HepG2 (cell line): ENCODE measurements around the gene SAMD10. TPM values are rescaled to one million over a fixed set of nuclear protein-coding genes. Genes with fewer than 3 reads are reported as not detected.
A peak's percentile ranks its signal among the peaks of the same experiment; 100 is the strongest.

Experiments
- ARID2 ChIP-seq: sonication (generic); formaldehyde crosslinking; IDR thresholded peaks from 2 replicates; pipeline ENCODE4 v1.8.1; 2022; ENCODE audit warnings: mild to moderate bottlenecking, missing genetic modification reagents, borderline replicate concordance
- JARID2 ChIP-seq: sonication (generic); formaldehyde crosslinking; IDR thresholded peaks from 2 replicates; pipeline ENCODE4 v1.8.1; 2023; ENCODE audit warnings: missing genetic modification reagents, inconsistent platforms; ENCODE audit not compliant: insufficient replicate concordance
- KAT8 ChIP-seq: IDR thresholded peaks from 2 replicates; pipeline ENCODE4 v1.6.1; 2016; ENCODE audit warnings: missing genetic modification reagents, missing compliant biosample characterization
- KDM5B ChIP-seq: sonication (generic); formaldehyde crosslinking; IDR thresholded peaks from 2 replicates; pipeline ENCODE4 v1.4.0; 2020; ENCODE audit warnings: missing genetic modification reagents, mild to moderate bottlenecking, borderline replicate concordance
- PCBP1 ChIP-seq: fragments of 200-400 bp; formaldehyde crosslinking; IDR thresholded peaks from 2 replicates; pipeline ENCODE4 v1.6.1; 2017; ENCODE audit warnings: mild to moderate bottlenecking, low read depth, low read length, borderline replicate concordance
- RFX3 ChIP-seq: IDR thresholded peaks from 2 replicates; pipeline ENCODE4 v1.6.1; 2016; ENCODE audit warnings: missing biosample characterization, missing genetic modification reagents
- SMAD1 ChIP-seq: sonication (generic); formaldehyde crosslinking; IDR thresholded peaks from 2 replicates; pipeline ENCODE4 v1.4.0; 2020; ENCODE audit warnings: missing genetic modification reagents, low read depth, mild to moderate bottlenecking, borderline replicate concordance
- TP53 ChIP-seq: sonication (generic); formaldehyde crosslinking; conservative IDR thresholded peaks from 2 replicates; pipeline ENCODE4 v1.4.0; 2020; ENCODE audit warnings: missing genetic modification reagents
- ZNF274 ChIP-seq: sonication (generic); formaldehyde crosslinking; IDR thresholded peaks from 2 replicates; pipeline ENCODE4 v1.5.1; 2020; ENCODE audit warnings: mild to moderate bottlenecking, missing genetic modification reagents
- ZNF326 ChIP-seq: sonication (generic); formaldehyde crosslinking; IDR thresholded peaks from 2 replicates; pipeline ENCODE4 v1.4.0; 2020; ENCODE audit warnings: missing genetic modification reagents, borderline replicate concordance
- ZNF572 ChIP-seq: sonication (generic); formaldehyde crosslinking; IDR thresholded peaks from 2 replicates; pipeline ENCODE4 v1.5.1; 2020; ENCODE audit warnings: mild to moderate bottlenecking, missing genetic modification reagents
- ZNF777 ChIP-seq: sonication (generic); formaldehyde crosslinking; IDR thresholded peaks from 2 replicates; pipeline ENCODE4 v1.4.0; 2020; ENCODE audit warnings: missing genetic modification reagents
- polyA plus RNA-seq, 8 experiments: library from polyadenylated mRNA; depleted of rRNA in 3 of 8; stranded (reverse) in 7 of 8; unstranded in 1 of 8; fragments of >200 nt; fragmentation: Illumina TruSeq in 4 of 8; extraction: Trizol in 4 of 8; gene quantifications; 2 replicates each; pipeline versions ENCODE4 v1.2.1 to v1.2.3, GENCODE V29; 2011 to 2016; ENCODE audit warnings: low read depth in 4 of 8, missing spikeins in 1 of 8, mixed read lengths in 1 of 8; ENCODE audit not compliant: insufficient read depth in 1 of 8
- total RNA-seq, 5 experiments: library from RNA; depleted of rRNA; stranded (reverse); fragments of >200 nt; fragmentation: Illumina TruSeq; extraction: Trizol; gene quantifications; 2 replicates each; pipeline ENCODE4 v1.2.3, GENCODE V29; 2016; ENCODE audit warnings: low read depth in 1 of 5
- TF ChIP-seq, protein P1 (sequence below): sonication (generic); formaldehyde crosslinking; IDR thresholded peaks from 2 replicates; pipeline ENCODE4 v1.8.1; 2022; ENCODE audit warnings: low read depth, mild to moderate bottlenecking, missing genetic modification reagents
- TF ChIP-seq, protein P2 (sequence below): sonication (generic); formaldehyde crosslinking; IDR thresholded peaks from 2 replicates; pipeline ENCODE4 v1.4.0; 2020; ENCODE audit warnings: missing genetic modification reagents, borderline replicate concordance
- TF ChIP-seq, protein P3 (sequence below): sonication (generic); formaldehyde crosslinking; conservative IDR thresholded peaks from 2 replicates; pipeline ENCODE4 v1.8.0; 2022; ENCODE audit warnings: missing genetic modification reagents
- TF ChIP-seq, protein P4 (sequence below): sonication (generic); formaldehyde crosslinking; IDR thresholded peaks from 2 replicates; pipeline ENCODE4; 2020; ENCODE audit warnings: missing genetic modification reagents, mild to moderate bottlenecking, borderline replicate concordance

Gene SAMD10
- total and polyA plus RNA-seq, 2 of the 13 experiments (the other 11 are each of a cell fraction or from before 2014, with no cell fraction given): 6.1 to 11.0 TPM

DNA sequence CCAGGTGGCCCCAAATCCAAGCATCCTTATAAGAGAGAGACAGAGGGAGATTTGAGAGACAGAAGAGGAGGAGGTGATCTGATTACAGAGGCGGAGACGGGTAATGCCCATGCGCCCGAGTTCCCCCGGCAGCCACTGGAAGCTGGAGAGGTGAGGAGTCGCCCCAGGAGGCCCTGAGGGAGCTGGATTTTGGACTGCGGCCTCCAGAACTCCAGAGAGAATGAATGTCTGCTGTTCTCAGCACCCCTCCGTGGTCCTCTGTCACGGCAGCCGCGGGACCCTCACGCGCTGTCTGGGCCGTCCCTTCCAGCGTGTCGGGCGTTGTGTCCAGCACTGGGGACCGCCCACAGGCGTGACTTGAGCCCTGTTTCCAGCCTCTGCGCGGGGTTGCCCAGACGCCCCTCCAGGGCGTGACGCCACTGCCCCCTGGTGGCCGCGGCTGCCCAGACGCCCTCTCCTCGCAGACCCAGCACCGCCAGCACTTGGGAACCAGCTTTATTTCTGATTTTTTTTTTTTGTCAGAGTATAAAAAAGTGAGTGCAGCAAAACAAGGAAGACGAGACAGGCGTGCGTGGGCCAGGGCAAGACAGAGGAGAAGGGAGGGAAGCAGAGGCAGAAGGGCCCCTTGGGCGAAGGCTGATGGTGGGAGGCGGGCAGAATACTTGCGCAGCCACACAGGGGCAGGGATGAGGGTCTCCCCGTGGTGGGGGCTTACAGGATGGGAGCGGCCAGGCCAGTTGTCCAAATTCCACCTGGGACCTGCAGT lies 5.6 kb downstream of the SAMD10 start (continued):
- TF ChIP-seq, protein P1, sequence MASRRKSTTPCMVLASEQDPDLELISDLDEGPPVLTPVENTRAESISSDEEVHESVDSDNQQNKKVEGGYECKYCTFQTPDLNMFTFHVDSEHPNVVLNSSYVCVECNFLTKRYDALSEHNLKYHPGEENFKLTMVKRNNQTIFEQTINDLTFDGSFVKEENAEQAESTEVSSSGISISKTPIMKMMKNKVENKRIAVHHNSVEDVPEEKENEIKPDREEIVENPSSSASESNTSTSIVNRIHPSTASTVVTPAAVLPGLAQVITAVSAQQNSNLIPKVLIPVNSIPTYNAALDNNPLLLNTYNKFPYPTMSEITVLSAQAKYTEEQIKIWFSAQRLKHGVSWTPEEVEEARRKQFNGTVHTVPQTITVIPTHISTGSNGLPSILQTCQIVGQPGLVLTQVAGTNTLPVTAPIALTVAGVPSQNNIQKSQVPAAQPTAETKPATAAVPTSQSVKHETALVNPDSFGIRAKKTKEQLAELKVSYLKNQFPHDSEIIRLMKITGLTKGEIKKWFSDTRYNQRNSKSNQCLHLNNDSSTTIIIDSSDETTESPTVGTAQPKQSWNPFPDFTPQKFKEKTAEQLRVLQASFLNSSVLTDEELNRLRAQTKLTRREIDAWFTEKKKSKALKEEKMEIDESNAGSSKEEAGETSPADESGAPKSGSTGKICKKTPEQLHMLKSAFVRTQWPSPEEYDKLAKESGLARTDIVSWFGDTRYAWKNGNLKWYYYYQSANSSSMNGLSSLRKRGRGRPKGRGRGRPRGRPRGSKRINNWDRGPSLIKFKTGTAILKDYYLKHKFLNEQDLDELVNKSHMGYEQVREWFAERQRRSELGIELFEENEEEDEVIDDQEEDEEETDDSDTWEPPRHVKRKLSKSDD (CRISPR knock-in tag): peak; percentile 92; the same call in 1 of the 2 replicates
- TF ChIP-seq ZNF274 (CRISPR knock-in tag) (peak; percentile 68; the same call in 1 of the 2 replicates), ZNF326 (CRISPR knock-in tag) (no peak), RFX3 (CRISPR knock-in tag) (no peak), PCBP1 (0 out of 2 replicates have a peak, but pooled peaks have one; percentile 47), KAT8 (CRISPR knock-in tag) (peak; percentile 84), KDM5B (peak; percentile 82; the same call in 1 of the 2 replicates), ZNF572 (peak; percentile 85; the same call in 1 of the 2 replicates), ARID2 (CRISPR knock-in tag) (0 out of 2 replicates have a peak, but pooled peaks have one; percentile 20), ZNF777 (CRISPR knock-in tag) (peak; percentile 98), TP53 (CRISPR knock-in tag) (0 out of 2 replicates have a peak, but pooled peaks have one; percentile 83), SMAD1 (CRISPR knock-in tag) (peak; percentile 97), JARID2 (CRISPR knock-in tag) (no peak)
- TF ChIP-seq, protein P2, sequence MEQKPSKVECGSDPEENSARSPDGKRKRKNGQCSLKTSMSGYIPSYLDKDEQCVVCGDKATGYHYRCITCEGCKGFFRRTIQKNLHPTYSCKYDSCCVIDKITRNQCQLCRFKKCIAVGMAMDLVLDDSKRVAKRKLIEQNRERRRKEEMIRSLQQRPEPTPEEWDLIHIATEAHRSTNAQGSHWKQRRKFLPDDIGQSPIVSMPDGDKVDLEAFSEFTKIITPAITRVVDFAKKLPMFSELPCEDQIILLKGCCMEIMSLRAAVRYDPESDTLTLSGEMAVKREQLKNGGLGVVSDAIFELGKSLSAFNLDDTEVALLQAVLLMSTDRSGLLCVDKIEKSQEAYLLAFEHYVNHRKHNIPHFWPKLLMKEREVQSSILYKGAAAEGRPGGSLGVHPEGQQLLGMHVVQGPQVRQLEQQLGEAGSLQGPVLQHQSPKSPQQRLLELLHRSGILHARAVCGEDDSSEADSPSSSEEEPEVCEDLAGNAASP (CRISPR knock-in tag): peak; percentile 82
- TF ChIP-seq, protein P3, sequence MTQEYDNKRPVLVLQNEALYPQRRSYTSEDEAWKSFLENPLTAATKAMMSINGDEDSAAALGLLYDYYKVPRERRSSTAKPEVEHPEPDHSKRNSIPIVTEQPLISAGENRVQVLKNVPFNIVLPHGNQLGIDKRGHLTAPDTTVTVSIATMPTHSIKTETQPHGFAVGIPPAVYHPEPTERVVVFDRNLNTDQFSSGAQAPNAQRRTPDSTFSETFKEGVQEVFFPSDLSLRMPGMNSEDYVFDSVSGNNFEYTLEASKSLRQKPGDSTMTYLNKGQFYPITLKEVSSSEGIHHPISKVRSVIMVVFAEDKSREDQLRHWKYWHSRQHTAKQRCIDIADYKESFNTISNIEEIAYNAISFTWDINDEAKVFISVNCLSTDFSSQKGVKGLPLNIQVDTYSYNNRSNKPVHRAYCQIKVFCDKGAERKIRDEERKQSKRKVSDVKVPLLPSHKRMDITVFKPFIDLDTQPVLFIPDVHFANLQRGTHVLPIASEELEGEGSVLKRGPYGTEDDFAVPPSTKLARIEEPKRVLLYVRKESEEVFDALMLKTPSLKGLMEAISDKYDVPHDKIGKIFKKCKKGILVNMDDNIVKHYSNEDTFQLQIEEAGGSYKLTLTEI: no peak
- TF ChIP-seq, protein P4, sequence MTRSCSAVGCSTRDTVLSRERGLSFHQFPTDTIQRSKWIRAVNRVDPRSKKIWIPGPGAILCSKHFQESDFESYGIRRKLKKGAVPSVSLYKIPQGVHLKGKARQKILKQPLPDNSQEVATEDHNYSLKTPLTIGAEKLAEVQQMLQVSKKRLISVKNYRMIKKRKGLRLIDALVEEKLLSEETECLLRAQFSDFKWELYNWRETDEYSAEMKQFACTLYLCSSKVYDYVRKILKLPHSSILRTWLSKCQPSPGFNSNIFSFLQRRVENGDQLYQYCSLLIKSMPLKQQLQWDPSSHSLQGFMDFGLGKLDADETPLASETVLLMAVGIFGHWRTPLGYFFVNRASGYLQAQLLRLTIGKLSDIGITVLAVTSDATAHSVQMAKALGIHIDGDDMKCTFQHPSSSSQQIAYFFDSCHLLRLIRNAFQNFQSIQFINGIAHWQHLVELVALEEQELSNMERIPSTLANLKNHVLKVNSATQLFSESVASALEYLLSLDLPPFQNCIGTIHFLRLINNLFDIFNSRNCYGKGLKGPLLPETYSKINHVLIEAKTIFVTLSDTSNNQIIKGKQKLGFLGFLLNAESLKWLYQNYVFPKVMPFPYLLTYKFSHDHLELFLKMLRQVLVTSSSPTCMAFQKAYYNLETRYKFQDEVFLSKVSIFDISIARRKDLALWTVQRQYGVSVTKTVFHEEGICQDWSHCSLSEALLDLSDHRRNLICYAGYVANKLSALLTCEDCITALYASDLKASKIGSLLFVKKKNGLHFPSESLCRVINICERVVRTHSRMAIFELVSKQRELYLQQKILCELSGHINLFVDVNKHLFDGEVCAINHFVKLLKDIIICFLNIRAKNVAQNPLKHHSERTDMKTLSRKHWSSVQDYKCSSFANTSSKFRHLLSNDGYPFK: peak; percentile 77; the same call in 1 of the 2 replicates
